OCI-M2 (cell line): ENCODE data around the gene CCSER1.
"Not testable (repeated sequence)": the region's sequence is repeated elsewhere in the genome, so short reads cannot be mapped to it uniquely, and the experiment has no call there.

Experiments
- DNase-seq: peaks from one replicate; lab custom pipeline; 2025; ENCODE audit not compliant: unreplicated experiment; lab: John Stamatoyannopoulos, UW

The CCSER1 gene

GRCh38 chr4:91111556-91111955 lies 984.4 kb downstream of the CCSER1 start:
- no peak for DNase-seq

- no peak for DNase-seq
These were observed 986.0 kb downstream of the CCSER1 start for GRCh38 chr4:91113130-91113706.

DNA sequence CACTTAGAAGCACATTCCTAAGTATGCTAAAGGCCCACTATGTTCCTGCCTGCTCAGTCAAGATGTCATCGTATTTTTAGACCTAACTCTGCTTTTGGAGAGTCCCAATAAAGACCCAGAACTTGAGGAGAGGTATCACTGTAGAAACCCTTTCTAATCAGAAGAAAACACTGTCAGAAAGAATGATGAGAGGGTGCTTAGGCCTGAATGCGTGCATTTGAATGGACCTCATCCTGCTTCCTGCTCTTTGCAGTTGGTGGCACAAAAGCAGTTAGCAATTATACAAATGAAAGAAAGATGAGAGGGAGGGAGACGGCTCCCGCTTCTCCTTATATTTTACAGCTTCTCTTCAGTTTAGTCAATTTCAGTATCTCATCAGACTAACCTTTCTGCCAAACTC lies 987.2 kb downstream of the CCSER1 start:
- DNase-seq = no peak

- DNase-seq = no peak
These were observed 989.7 kb downstream of the CCSER1 start for GRCh38 chr4:91116861-91117260.

DNA sequence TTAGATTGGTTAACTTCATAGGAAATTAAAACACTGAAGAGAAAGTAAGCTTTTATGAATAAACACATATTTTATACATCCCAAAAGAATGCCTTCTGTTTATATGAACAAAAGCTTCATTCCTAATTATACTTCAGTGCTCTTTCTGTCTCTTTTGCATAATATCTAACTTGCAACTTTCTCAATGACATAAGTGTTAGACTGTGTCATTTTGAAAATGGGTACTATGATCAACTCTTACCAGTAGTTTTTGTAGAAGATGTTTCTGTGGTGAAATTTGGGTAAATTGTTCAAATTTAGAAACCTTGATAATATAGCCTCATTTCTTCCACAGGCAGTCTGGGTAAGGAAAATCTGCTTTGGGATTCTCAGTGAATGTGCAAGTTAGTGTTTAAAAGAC lies 991.4 kb downstream of the CCSER1 start:
- DNase-seq = no peak

DNA sequence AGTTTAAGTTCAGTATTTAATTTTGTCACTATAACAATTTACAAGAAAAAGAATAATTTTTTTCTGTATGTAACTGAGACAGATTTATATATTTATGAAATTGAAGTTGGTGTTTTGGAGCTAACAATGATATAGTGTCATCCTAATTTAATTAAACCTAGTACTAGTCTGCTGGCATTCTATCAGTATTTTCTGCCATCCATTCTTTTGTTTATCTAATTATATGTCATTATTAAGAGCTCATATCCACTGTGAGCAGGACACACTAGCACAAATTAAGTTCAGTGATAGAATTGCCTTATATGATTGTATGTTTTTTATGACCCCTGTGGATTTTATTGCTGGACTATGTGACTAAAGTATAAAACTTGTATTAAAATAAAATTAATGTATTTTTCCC lies 996.5 kb downstream of the CCSER1 start:
- no peak for DNase-seq

DNA sequence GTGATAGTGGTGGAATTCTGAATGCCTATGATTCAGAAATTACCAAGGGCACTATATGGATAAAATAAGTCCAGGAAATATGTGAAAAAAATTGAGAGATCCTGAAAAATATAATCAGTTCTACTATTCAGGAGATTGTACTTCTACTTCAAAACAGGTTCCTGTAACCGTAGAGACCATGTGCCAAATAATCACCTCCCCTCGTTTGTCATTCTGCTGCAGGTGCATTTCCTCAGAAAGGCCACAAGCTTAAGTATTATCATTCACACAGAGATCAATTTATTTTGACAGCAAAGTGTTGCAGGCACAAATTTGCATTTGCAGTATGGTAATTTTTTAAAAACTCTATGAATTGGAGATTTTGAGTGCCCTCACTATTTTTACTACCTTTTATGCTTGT lies 1000.0 kb downstream of the CCSER1 start:
- DNase-seq = no peak

GRCh38 chr4:91127831-91128230 lies 1000.6 kb downstream of the CCSER1 start:
- DNase-seq = no peak

- DNase-seq = no peak
These were observed 1001.3 kb downstream of the CCSER1 start for GRCh38 chr4:91128519-91128918.

DNA sequence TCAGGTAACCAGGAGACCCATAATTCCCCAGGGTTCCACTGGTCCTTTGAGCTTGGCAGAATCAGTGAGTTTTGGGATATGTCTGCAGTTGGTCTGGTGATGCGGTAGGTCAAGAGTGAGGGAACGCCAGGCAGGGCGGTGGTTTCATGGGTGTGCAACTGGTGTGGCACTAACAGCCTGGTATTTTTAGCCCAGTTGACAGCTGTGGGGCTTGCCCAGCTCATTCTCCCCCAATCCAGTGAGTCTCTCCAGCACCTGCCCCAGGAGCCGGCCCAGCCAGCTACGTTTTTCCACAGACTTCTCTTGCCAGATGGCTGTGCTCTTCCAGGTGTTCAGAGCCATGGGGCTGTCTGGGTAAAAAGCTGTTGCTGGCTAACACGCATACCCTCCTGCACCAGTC lies 1019.9 kb downstream of the CCSER1 start:
- DNase-seq = no peak

DNA sequence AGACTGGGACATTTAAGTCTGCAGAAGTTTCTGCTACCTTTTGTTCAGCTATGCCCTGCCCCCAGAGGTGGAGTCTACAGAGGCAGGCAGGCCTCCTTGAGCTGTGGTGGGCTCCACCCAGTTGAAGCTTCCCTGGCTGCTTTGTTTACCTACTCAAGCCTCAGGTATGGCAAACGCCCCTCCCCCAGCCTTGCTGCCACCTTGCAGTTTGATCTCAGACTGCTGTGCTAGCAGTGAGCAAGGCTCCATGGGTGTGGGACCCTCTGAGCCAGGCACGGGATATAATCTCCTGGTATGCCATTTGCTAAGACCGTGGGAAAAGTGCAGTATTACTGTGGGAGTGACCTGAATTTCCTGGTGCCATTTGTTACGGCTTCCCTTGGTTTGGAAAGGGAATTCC lies 1026.8 kb downstream of the CCSER1 start:
- DNase-seq = not testable (repeated sequence)

- not testable (repeated sequence) for DNase-seq
These were observed 1040.9 kb downstream of the CCSER1 start for GRCh38 chr4:91167864-91168653.

DNA sequence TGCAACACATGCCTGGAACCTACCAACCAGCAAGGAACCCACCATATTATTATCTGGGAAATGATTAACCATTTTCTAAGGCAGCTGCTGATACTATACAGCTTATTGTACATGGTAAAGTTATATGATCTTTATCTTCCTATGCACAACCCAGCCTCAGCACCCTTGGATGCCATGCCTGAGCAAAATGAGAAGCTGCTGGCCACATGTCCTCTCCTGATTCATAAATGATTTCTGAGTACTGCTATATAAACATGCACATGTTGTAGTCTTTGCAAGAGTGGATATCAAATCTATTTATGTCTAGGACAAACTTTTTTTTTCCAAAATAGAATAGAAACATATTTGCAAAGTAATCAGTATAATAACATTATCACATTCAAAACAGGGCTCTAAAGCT lies 1043.6 kb downstream of the CCSER1 start:
- no peak for DNase-seq

DNA sequence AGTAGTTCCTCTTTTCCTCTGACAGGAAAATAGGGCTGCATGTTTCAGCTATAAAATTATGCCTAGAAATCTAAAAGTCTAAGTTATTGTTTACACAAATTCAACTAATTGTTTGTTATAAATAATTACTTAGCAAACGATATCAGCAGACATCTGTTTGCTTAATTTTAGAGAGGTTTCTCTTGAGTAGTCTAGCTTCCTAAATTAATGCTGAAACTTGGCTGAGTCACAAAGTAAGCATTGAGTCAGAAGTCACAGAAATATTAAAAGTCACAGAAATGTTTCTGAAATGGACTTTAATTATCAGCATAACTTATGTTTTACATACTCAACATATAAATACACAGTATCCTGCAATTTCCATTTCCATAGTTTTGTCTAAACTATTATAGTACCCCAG lies 1044.0 kb downstream of the CCSER1 start:
- DNase-seq = no peak

DNA sequence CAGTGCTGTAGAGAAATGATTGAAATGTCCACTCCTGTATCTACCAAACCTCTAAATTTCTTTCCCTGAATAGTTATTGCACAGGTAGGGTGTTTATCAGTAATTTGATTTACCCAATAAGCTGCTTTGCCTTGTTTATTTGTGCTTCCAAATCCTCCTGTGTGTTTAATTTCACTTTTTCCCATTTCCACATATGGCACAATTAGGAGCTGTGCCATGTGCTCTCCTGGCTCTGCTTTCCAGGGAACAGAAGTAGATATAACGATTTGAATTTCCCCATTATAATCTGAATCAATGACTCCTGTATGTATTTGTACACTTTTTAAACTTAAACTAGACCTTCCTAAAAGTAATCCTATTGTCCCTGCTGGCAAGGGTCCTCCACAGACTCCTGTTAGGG lies 1057.9 kb downstream of the CCSER1 start:
- not testable (repeated sequence) for DNase-seq

GRCh38 chr4:91198951-91199350 lies 1071.8 kb downstream of the CCSER1 start:
- no peak for DNase-seq

DNA sequence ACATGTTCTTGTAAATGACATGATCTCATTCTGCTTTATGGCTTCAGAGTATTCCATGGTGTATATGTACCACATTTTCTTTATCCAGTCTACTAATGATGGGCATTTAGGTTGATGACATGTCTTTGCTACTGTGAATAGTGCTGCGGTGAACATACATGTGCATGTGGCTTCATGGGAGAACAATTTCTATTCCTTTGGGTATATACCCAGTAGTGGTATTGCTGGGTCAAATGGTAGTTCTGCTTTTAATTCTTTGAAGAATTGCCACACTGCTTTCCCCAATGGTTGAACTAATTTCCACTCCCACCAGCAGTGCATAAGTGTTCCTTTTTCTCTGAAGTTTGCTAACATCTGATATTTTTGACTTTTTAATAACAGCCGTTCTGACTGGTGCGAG lies 1080.3 kb downstream of the CCSER1 start:
- DNase-seq = no peak

DNA sequence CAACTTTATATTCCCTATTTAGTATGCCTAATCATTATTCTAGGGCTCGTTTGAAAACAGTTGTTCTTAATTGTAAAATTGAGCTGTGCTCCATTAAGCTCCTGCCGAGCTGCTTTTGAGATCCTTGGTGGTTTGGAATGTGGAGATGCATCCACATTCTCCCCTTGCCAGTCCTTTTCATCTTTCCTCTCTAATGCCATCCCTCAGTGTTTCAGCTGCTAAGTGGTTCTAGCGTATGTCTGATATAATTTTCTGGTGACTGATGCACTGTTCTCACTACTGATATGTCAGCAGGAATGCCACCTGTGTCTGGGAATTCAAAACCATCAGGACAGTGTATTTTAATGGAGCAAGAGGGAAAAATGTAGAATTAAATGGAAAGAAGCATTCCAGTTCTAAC lies 1085.0 kb downstream of the CCSER1 start:
- DNase-seq = no peak

DNA sequence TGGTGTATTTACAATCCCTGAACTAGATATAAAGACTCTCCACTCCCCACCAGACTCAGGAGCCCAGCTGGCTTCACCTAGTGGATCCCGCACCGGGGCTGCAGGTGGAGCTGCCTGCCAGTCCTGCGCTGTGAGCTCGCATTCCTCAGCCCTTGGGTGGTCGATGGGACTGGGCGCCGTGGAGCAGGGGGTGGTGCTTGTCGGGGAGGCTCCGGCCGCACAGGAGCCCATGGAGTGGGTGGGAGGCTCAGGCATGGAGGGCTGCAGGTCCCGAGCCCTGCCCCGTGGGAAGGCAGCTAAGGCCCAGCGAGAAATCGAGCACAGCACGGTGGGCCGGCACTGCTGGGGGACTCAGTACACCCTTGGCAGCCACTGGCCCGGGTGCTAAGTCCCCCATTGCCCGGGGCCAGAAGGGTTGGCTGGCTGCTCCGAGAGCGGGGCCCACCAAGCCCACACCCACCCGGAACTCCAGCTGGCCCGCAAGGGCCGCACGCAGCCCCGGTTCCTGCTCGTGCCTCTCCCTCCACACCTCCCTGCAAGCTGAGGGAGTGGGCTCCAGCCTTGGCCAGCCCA lies 1090.7 kb downstream of the CCSER1 start:
- not testable (repeated sequence) for DNase-seq

GRCh38 chr4:91220315-91220714 lies 1093.1 kb downstream of the CCSER1 start:
- DNase-seq = no peak

- no peak for DNase-seq
These were observed 1094.8 kb downstream of the CCSER1 start for GRCh38 chr4:91222014-91222413.

- no peak for DNase-seq
These were observed 1099.7 kb downstream of the CCSER1 start for GRCh38 chr4:91226867-91227266.
